Nucleus accumbens (tissue), 56 donors: ENCODE measurements around the gene MAGEB2.
"Not testable (repeated sequence)": the region's sequence is repeated elsewhere in the genome, so short reads cannot be mapped to it uniquely, and the experiment has no call there.

Source experiments
- DNase-seq, 56 donors: peaks; one replicate each; lab custom pipeline; 2025; lab: John Stamatoyannopoulos, UW

Gene MAGEB2, protein sequence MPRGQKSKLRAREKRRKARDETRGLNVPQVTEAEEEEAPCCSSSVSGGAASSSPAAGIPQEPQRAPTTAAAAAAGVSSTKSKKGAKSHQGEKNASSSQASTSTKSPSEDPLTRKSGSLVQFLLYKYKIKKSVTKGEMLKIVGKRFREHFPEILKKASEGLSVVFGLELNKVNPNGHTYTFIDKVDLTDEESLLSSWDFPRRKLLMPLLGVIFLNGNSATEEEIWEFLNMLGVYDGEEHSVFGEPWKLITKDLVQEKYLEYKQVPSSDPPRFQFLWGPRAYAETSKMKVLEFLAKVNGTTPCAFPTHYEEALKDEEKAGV

GRCh38 chrX:30215357-30215843, at the start of gene MAGEB2:
TSS of gene MAGEB2 (plus strand) at chrX:30215563. CDS start at chrX:30218581, 3,018 bp downstream.
- DNase-seq = no peak

DNA sequence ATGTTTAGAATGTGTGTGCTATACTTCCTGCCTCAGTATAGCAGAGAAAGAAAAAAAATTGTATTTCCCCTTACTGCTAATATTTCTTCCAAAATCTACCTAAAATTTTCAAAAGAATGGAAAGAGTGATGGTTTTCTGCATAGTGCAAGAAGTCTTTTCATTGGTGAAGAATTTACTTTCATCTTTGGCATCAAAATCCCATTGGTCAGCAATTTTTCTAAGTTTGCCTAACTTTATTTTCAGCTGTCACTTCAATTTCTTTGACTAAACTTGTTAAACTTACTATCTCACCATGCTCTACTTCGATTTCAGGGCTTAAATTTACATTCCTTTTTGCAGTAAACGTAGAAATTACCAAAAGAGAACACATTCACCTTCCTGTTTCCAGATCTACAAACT, 44.5 kb upstream of the MAGEB2 start:
- DNase-seq = no peak

GRCh38 chrX:30181353-30181752, 34.0 kb upstream of the MAGEB2 start:
- DNase-seq = no peak

DNA sequence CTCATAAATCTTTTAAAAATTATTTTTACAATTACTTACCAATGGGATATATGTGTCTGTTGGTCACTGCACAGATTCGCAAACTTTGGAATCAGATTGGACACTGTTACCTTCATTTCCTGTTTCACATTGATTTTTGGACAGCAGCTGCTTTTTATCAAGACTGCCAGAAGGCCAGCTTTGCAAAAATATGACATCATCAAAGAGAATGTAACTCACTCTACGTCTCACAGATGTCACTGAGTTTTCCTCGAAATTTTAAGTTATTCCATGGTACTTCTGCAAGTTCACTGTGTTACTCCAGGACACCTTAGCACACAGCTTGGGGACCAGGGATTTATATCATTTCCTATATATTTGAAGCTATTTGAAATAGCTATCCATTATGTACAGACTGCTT, 31.8 kb upstream of the MAGEB2 start:
- no peak for DNase-seq

DNA sequence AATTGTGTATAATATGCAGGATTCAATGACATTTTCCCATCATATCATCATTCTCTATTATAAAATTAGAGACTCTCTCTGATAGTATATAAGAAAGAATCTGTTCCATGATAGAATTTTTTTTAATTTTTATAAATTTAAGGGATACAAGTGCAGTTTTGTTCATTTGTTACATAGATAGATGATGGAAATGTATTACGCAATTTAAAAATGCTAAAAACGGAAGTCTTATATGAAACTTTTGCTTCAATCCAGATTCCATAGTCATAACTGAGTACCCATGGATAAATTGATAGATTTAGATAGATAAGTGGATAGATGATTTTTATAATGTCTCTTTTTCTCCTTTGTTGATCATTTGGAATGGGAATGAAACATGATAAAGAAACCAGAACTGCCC, 24.9 kb upstream of the MAGEB2 start:
- no peak for DNase-seq

DNA sequence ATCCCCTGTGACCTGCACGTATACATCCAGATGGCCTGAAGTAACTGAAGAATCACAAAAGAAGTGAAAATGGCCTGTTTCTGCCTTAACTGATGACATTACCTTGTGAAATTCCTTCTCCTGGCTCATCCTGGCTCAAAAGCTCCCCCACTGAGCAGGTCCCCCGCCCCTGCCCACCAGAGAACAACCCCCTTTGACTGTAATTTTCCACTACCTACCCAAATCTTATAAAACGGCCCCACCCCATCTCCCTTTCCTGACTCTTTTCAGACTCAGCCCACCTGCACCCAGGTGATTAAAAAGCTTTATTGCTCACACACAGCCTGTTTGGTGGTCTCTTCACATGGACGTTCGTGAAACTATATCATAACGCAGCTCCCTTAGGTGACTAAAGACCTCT, 21.5 kb upstream of the MAGEB2 start:
- not testable (repeated sequence) for DNase-seq

DNA sequence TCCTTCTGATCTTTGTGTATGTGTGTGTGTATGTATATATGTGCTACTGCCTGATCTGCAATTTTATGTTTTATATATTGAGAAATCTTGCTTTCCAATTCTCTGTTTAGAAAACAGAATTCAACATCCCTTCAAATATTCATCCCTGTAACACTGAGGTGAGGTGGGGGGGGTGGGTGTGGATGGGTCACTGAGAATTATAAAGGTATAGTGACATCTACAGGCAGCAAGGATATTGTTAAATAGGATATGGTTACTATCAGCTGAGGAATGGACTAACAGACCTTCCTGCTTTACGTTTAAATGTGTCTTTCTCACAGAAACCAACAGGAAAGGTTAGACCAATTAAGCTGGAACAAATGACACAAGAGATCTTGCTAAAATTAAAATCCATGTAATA, 19.0 kb upstream of the MAGEB2 start:
- DNase-seq = no peak

- no peak for DNase-seq
These were observed 3.2 kb upstream of the MAGEB2 start for GRCh38 chrX:30212172-30212571.

- DNase-seq = no peak
These were observed 2.1 kb downstream of the MAGEB2 start for GRCh38 chrX:30217465-30217864.

GRCh38 chrX:30219372-30219771, 4.0 kb downstream of the MAGEB2 start:
- DNase-seq = no peak

- DNase-seq = no peak
These were observed 5.3 kb downstream of the MAGEB2 start for GRCh38 chrX:30220661-30221060.

GRCh38 chrX:30224536-30224935, 9.2 kb downstream of the MAGEB2 start:
- DNase-seq = no peak

- no peak for DNase-seq
These were observed 13.2 kb downstream of the MAGEB2 start for GRCh38 chrX:30228526-30228925.

- DNase-seq = no peak
These were observed 15.0 kb downstream of the MAGEB2 start, which contains the start of gene MAGEB3 for GRCh38 chrX:30230395-30230794. TSS of gene MAGEB3 (plus strand) at chrX:30230657. CDS start at chrX:30235925, 5,268 bp downstream.

DNA sequence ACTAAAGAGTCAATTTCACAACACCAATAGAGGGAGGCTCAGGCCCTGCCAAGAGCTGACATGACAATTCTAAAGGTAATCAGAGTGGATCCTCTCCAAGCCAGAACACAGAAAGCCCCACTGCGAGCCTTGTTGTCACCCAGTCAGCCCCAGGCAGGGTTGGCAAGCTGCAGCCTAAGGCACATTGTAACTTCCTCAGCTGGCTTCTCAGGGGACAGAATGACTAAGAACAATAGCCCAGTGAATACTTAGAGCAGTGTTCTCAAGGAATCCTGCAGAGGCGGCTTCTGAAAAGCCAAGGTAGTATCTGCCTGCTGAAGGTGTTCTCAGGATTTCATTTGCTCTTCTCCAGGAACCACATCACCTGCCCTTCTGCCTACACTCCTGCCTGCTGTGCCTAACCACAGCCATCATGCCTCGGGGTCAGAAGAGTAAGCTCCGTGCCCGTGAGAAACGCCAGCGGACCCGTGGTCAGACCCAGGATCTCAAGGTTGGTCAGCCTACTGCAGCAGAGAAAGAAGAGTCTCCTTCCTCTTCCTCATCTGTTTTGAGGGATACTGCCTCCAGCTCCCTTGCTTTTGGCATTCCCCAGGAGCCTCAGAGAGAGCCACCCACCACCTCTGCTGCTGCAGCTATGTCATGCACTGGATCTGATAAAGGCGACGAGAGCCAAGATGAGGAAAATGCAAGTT, 26.5 kb downstream of the MAGEB2 start, which contains the start of gene MAGEB4:
MAGEB4 (plus strand) TSS at position 277 of the 692 bp plus-strand sequence; CDS start at position 413, 136 bp downstream.
- no peak for DNase-seq

- no peak for DNase-seq
These were observed 31.6 kb downstream of the MAGEB2 start, which contains the start of gene MAGEB1 for GRCh38 chrX:30246769-30247489. TSS of gene MAGEB1 (plus strand) at chrX:30247146. CDS start at chrX:30250494, 3,348 bp downstream.

- no peak for DNase-seq
These were observed 33.5 kb downstream of the MAGEB2 start for GRCh38 chrX:30248854-30249253.

- DNase-seq = no peak
These were observed 37.9 kb downstream of the MAGEB2 start for GRCh38 chrX:30253257-30253656.

DNA sequence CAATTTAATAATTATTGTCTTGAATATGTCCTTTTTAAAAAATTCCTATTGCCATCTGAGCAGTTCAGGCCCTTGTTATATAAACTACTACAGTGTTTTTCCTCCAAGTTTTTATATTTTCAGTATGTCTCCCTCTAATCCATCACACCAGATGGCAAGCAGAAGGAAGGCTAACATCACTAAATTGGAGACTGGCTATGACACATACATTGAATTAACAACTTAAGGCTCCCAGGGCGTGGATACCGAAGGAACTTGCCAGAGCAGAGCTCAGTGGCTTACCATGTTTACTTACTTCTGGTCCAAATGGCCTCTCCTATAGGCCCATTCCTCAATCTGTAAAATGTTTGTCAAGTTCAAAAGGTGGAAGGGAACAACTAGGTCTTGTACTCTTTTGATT, 44.6 kb downstream of the MAGEB2 start:
- no peak for DNase-seq

DNA sequence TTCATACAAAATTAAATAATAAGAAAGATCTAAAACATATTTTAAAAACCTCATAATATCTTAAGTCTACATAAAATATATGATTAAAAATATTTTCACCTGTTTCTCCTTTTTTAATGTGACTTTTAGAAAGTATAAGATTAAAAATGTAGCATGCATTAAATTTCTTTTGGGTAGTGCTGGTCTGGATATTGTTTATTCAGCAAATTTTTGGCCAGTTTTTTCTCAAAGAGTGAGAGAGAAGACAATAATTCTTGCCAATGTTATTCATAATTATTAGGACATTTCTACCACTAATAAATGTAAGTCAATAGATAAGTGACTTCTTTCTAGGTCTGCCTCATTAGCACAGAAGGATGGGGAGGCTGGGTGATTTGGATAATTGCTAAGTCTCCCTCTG, 45.6 kb downstream of the MAGEB2 start:
- DNase-seq = no peak

- DNase-seq = no peak
These were observed 47.4 kb downstream of the MAGEB2 start for GRCh38 chrX:30262763-30263162.
